HG02588 (cell line): Measurements from ENCODE around the gene MYO1F.

Experiments used
- ATAC-seq: cut with Tn5 transposase; IDR thresholded peaks from one replicate; pipeline ENCODE4 v1.9.1; 2021; ENCODE audit warnings: mild to moderate bottlenecking, moderate library complexity; ENCODE audit not compliant: unreplicated experiment

The MYO1F gene

DNA sequence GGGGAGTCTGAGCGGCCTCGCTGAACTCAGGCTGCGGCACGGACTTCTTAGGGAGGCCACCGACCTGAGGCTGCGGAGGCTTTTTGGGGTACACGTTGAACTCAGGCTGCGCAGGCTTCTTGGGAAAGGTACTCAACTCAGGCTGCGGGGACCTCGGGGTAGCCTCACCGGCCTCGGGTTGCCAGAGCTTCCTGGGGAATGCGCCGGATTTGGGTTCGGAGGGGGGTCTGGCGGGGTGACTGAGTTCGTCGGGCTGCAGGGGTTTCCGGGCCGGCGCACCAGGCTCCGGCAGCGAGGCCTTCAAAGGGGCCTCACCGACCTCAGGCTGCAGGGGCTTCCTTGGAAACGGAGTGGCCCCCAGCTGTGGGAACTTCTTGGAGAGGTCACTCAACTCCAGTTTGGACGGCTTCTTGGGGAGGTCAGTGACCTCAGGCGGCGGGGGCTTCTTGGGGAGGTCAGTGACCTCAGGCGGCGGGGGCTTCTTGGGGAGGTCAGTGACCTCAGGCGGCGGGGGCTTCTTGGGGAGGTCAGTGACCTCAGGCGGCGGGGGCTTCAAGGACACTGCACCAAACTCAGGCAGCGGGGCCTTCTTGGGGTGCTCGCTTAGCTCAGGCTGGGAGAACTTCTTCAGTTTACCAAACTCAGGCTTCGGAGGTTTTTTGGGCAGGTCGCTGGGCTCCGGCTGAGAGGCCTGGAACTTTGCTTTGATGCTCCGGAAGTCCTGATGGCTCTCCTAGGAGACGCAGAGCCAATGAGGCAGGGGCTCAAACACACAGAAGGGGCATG is 78.0 kb downstream of the MYO1F start:
- ATAC-seq = no peak

DNA sequence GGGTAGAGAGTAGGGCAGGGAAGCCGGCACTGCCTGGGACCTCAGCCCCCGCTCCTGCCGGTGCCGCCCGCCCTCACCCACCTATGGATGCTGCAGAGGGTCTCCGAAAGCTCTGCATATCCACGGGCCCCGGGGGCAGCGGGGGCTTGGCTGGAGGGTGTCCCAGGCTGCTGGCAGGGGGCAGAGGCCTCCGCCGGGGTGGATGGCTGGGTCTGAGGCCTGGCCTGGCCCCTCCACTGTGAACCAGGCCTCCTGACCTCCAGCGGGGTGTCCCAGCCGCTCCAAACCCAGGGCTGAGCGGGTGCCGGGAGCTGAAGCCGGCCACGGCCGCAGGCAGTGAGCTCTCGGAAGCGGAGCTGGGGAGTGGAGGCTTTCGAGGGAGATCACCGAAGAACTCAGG is 78.9 kb downstream of the MYO1F start:
- no peak for ATAC-seq

GRCh38 chr19:8494158-8494557 is 83.1 kb downstream of the MYO1F start:
- no peak for ATAC-seq

GRCh38 chr19:8491574-8491973 is 85.7 kb downstream of the MYO1F start:
- ATAC-seq = no peak

GRCh38 chr19:8490873-8491272 is 86.4 kb downstream of the MYO1F start:
- no peak for ATAC-seq

DNA sequence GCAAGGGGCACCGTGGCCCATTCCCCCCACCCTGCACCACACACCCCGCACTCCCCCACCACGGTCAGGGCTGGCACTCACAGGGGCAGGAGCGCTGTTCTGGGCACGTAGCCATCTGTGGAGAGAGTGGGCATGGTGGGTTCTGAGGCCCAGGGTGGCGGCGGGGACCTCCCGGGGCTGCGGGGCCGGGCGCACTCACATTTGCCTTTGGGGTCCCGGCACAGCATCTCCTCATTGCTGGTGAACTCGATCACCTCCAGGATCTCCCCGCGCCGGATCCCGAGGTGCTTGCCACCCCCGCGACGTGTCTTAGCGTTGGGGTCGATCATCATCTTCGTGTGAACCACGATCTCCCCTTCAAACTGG is 86.9 kb downstream of the MYO1F start:
- ATAC-seq = no peak

DNA sequence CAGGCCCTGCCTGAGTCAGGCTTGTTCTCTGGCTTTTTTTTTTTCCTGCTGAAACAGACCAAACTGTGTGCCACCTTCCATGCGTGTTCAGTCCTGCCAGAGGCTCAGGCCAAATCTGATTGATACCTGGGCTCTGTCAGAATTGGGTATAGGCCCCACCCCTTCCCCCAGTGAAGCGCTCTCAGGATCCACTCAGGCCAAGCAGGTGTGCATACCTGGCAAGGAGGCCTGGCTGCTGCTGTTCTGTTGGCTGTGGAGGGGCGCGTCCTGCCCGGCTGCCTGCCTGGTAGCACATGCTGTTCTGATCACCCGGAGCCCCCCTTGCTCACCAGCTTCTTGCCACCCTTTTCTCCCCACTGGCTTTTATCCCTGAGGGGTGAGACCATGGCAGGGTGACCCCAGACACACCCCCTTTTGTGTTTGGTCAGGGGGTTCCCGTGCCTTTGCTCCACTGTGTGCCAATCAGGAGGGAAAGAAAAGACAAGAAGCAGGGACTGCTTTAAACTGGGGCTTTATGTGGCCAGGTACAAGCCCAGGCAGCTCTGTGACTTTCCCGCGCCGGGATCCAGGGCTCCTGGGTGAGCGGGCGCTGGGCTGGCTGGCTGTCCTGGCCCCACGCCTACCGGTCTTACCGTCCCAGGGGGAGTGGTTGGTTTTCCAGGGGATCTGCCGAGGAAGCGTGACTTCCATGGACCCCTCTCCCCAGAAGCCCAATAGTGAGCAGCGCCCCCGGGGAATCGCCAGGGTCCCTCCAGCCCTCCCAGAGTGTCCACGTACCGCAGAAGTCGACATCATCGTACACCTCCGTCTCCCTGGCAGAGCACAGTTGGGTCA is 87.5 kb downstream of the MYO1F start:
- no peak for ATAC-seq

DNA sequence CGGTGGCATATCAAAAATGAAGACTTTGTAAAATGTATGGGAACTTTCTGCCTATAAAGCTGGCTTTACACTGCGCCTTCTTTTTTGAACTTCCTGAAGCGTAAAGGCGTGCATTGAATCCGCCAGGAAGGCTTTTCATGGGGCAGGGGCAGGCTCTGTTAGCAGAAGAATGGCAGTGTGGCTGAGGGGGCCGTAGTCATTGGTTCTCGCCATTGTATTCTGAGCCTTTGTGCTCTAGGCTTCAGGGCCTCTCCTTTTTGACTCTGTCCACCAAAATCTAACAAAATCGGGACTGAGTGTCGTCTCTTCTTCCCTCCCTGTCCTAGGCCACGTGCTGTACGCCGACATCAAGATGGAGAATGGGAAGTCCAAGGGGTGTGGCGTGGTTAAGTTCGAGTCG is 88.9 kb downstream of the MYO1F start:
- no peak for ATAC-seq

- no peak for ATAC-seq
These were observed 89.9 kb downstream of the MYO1F start for GRCh38 chr19:8487137-8487851.

DNA sequence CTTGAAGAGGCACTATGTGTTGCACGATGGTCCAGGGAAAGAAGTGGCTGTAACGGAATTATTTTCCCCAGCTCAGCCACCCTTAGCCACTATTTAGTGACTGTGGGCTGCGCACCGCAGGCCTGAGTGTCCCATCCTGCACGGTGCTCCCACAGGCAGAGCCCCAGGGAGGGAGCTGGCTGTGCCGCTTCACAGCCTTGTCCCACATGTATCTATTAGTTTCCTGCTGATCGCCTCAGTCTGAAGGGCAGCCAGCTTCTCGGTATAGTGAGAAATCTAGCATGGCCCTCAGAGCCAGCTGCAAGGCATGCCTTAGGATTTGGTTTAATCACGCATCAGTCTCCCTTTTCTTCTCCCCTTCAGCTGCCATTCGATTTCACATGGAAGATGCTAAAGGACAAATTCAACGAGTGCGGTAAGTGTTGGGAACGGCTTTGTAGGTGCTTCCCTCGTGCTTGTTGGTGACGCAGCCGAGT is 90.5 kb downstream of the MYO1F start:
- ATAC-seq = no peak

DNA sequence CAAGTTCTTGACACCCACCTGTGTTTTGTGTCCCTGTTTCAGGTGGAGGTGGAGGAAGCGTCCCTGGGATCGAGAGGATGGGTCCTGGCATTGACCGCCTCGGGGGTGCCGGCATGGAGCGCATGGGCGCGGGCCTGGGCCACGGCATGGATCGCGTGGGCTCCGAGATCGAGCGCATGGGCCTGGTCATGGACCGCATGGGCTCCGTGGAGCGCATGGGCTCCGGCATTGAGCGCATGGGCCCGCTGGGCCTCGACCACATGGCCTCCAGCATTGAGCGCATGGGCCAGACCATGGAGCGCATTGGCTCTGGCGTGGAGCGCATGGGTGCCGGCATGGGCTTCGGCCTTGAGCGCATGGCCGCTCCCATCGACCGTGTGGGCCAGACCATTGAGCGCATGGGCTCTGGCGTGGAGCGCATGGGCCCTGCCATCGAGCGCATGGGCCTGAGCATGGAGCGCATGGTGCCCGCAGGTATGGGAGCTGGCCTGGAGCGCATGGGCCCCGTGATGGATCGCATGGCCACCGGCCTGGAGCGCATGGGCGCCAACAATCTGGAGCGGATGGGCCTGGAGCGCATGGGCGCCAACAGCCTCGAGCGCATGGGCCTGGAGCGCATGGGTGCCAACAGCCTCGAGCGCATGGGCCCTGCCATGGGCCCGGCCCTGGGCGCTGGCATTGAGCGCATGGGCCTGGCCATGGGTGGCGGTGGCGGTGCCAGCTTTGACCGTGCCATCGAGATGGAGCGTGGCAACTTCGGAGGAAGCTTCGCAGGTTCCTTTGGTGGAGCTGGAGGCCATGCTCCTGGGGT is 91.5 kb downstream of the MYO1F start:
- no peak for ATAC-seq

DNA sequence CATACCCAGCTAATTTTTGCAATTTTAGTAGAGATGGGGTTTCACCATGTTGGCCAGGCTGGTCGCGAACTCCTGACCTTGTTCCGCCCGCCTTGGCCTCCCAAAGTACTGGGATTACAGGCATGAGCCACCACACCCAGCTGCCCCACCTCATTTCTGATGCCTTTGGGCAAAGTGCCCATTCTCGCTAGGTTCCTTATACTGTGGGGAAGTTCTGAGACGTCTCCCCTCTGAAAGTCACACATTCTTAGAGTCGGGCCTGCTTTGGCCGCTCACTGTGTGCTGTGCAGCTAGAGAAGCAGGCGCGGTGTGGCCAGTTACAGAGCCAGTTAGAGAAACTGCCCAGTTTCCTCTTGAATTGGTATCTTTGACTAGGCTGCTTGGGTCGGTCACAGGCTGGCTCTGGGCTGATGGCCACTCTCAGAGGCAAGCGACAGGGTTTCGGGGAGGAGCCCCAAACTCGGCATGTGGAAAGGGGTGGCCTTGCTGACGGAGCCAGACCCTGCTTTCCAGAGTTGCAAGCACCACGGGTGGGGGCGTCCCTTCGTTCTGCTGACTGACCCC is 92.8 kb downstream of the MYO1F start:
- no peak for ATAC-seq

- no peak for ATAC-seq
These were observed 94.1 kb downstream of the MYO1F start for GRCh38 chr19:8483165-8483564.

DNA sequence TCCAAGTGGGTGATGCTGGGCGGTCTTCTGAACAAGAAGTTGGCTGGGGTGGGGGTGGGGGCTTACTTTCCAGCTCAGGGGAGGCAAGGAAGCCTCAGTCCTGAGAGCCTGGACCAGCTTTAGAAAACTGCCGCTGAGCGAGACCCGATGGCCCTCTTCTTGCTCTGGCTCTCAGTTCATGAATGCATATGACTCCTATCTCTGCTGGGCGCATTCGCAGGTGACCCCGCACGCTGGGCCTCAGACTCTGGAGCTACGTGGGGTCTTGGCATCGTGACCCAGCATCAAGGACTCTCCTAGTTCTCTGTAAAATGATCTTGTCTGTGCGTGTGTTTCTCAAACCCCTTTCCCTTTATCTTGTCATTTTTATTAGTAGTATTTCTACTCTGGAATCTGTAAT is 94.5 kb downstream of the MYO1F start:
- ATAC-seq = no peak

DNA sequence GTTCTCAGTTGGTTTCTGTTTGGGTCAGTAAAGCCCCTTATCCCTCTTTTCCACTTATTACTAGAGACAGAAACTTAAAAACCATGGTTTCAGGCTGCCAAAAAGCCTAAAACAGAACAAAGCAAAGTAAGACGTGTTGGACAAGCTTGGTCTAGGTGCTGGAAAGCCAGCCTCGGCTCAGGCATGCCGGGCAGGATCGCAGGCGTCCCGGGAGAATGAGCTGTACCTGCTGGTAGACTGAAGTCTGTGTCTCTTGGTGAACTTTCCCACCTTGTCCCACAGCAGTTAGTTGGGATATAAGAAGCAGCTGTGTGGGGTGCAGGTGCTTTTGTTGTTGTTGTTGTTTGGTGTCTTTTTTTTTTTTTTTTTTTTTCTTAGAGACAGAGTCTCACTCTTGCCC is 95.6 kb downstream of the MYO1F start:
- ATAC-seq = no peak

- ATAC-seq = no peak
These were observed 96.0 kb downstream of the MYO1F start for GRCh38 chr19:8481201-8481600.

DNA sequence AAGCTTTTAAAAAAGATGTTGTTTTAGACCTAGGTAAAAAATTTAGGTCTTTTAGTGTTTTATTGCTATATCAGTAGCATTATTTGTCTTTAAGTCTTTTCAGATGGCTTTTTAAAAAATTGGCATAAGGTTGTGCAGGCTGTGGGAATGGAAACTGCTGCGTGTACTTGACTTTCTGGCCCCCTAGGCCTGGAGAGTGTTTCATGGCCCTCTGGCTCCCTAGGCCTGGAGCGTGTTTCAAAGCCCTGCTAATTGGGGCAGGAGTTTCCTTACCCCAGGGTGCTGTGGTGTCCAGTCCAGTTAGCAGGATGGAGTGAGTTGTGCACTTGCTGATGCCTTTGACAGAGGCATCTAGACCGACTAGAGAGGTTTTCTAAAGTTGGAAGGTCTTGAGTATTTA is 98.6 kb downstream of the MYO1F start:
- ATAC-seq = no peak

- ATAC-seq = no peak
These were observed 99.4 kb downstream of the MYO1F start for GRCh38 chr19:8477889-8478288.

DNA sequence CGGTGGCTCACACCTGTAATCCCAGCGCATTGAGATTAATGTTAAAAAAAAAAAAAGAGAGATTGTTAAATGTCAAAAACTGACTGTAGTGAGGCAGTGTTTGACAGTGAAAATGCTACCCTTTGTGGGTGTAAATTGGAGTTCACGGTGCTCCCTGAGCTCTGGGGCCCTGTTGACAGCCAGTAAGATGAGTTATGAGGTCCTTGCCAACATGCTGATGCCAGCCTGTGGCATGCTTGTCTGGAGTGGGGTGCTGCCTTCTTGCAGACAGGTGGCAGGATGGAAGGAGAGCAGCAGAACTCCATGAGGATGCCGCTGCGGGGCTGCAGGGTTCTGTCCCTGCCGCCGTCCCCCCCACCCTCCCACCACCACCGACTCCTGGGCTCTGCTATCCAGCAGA is 100.7 kb downstream of the MYO1F start:
- ATAC-seq = no peak

DNA sequence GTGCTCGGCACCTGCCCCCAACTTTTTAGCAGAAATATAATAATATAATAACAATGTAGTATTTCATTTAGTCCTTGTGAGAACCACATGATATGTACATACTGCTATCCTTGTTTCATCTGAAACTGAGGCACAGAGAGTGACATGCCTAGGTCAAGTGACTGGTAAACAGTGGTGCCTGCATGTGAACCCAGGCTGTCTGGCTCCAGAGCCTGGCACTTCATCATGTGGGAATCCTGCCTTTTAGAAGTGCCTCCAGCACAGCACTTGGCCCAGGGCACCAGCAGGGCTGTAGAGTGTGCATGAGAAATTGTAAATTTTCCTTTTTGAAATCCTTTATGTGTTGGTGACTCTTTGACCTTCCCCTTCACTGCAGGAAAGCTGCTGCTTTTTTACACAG is 102.2 kb downstream of the MYO1F start:
- no peak for ATAC-seq
